Glutamatergic neuron (in vitro differentiated cells): Measurements from ENCODE around the gene DIDO1. TPM values are rescaled to one million over a fixed set of nuclear protein-coding genes. Genes with fewer than 3 reads are reported as not detected.

Experiments
- DNase-seq: peaks from one replicate; pipeline ENCODE4 v3.0.0; 2022
- H3K27ac Mint-ChIP-seq: one replicate; pipeline ENCODE4 v1.8.0; 2020; ENCODE audit warnings: mild to moderate bottlenecking, mixed read lengths, inconsistent platforms; ENCODE audit not compliant: unreplicated experiment
- H3K27me3 Mint-ChIP-seq: one replicate; pipeline ENCODE4 v1.8.0; 2020; ENCODE audit warnings: mild to moderate bottlenecking, moderate library complexity, mixed read lengths, inconsistent platforms; ENCODE audit not compliant: unreplicated experiment
- H3K36me3 Mint-ChIP-seq: one replicate; pipeline ENCODE4 v1.8.0; 2020; ENCODE audit warnings: mild to moderate bottlenecking, mixed read lengths, inconsistent platforms; ENCODE audit not compliant: unreplicated experiment
- H3K4me1 Mint-ChIP-seq: one replicate; pipeline ENCODE4 v1.8.0; 2020; ENCODE audit warnings: mild to moderate bottlenecking, low read depth, mixed read lengths, inconsistent platforms; ENCODE audit not compliant: unreplicated experiment
- H3K4me3 Mint-ChIP-seq: one replicate; pipeline ENCODE4 v1.8.0; 2020; ENCODE audit warnings: mild to moderate bottlenecking, mixed read lengths, inconsistent platforms; ENCODE audit not compliant: unreplicated experiment
- H3K9me3 Mint-ChIP-seq: one replicate; pipeline ENCODE4 v1.8.0; 2020; ENCODE audit warnings: mild to moderate bottlenecking, moderate library complexity, mixed read lengths, inconsistent platforms; ENCODE audit not compliant: unreplicated experiment
- CTCF ChIP-seq: fragments of 200-600 bp; sonication (generic); IDR thresholded peaks from one replicate; pipeline ENCODE4 v1.5.0; 2021; ENCODE audit not compliant: partially characterized antibody, unreplicated experiment
- total RNA-seq: library from RNA; stranded (reverse); fragmentation: NEBNext Ultra II Directional; extraction: Animal tissue kit (Norgen Biotek cat#: 25700); gene quantifications from one replicate; pipeline ENCODE4 v1.2.1, GENCODE V29; 2021; ENCODE audit not compliant: unreplicated experiment

The DIDO1 gene
- total RNA-seq, 1 donor from 2014 or later: 77.8 TPM

GRCh38 chr20:62840244-62841197, 85.8 kb downstream of the DIDO1 start:
- DNase-seq: no peak
- Mint-ChIP-seq H3K36me3 (no peaks in the 10 kb centered on the region), H3K4me3 (no peak overlapping the region), H3K9me3 (peaks cover 7% of the 10 kb centered on the region), H3K4me1 (peaks cover 28% of the 10 kb centered on the region), H3K27me3 (peaks cover 8% of the 10 kb centered on the region), H3K27ac (no peak overlapping the region)
- TF ChIP-seq CTCF: no peak

- Mint-ChIP-seq H3K27ac (no peak overlapping the region), H3K9me3 (peaks cover 5% of the 10 kb centered on the region), H3K36me3 (no peaks in the 10 kb centered on the region), H3K4me3 (no peak overlapping the region), H3K27me3 (peaks cover 6% of the 10 kb centered on the region), H3K4me1 (peaks cover 30% of the 10 kb centered on the region)
- DNase-seq: no peak
- no peak for TF ChIP-seq CTCF
These were observed 86.5 kb downstream of the DIDO1 start for GRCh38 chr20:62839816-62840215.

- H3K4me1 Mint-ChIP-seq: peaks cover 29% of the 10 kb centered on the region
- no peak overlapping the region for H3K27ac Mint-ChIP-seq
- H3K36me3 Mint-ChIP-seq: no peaks in the 10 kb centered on the region
- no peak for TF ChIP-seq CTCF
- H3K4me3 Mint-ChIP-seq: no peak overlapping the region
- DNase-seq: no peak
- peaks cover 6% of the 10 kb centered on the region for H3K27me3 Mint-ChIP-seq
- peaks cover 5% of the 10 kb centered on the region for H3K9me3 Mint-ChIP-seq
These were observed 87.0 kb downstream of the DIDO1 start for GRCh38 chr20:62839261-62839660.

- no peak overlapping the region for H3K27ac Mint-ChIP-seq
- no peak for TF ChIP-seq CTCF
- H3K9me3 Mint-ChIP-seq: peaks cover 2% of the 10 kb centered on the region
- no peak overlapping the region for H3K4me3 Mint-ChIP-seq
- no peak for DNase-seq
- H3K36me3 Mint-ChIP-seq: no peaks in the 10 kb centered on the region
- H3K27me3 Mint-ChIP-seq: peaks cover 4% of the 10 kb centered on the region
- peaks cover 23% of the 10 kb centered on the region for H3K4me1 Mint-ChIP-seq
These were observed 88.0 kb downstream of the DIDO1 start for GRCh38 chr20:62838128-62838891.
